ENCODE data around the gene CREB5. TPM values are rescaled to one million over a fixed set of nuclear protein-coding genes. Genes with fewer than 3 reads are reported as not detected.
"Not testable (repeated sequence)": the region's sequence is repeated elsewhere in the genome, so short reads cannot be mapped to it uniquely, and the experiment has no call there.

CREB5 gene
- total RNA-seq, 1 donor, result 17.8 TPM

GRCh38 chr7:28586736-28587135, 174.4 kb downstream of the CREB5 start:
- no peak overlapping the region for H3K4me3 ChIP-seq (ENCODE audit: low read length)
- no peaks in the 10 kb centered on the region for H3K9me3 ChIP-seq (ENCODE audit: low read depth, low read length)
- no peaks in the 10 kb centered on the region for H3K4me1 ChIP-seq (ENCODE audit: insufficient read depth, low read length)
- H3K27me3 ChIP-seq (ENCODE audit: insufficient read depth, low read length), result no peaks in the 10 kb centered on the region

GRCh38 chr7:28587211-28587610, 174.9 kb downstream of the CREB5 start:
- H3K27me3 ChIP-seq (ENCODE audit: insufficient read depth, low read length), result no peaks in the 10 kb centered on the region
- H3K4me3 ChIP-seq (ENCODE audit: low read length), result no peak overlapping the region
- no peaks in the 10 kb centered on the region for H3K9me3 ChIP-seq (ENCODE audit: low read depth, low read length)
- no peaks in the 10 kb centered on the region for H3K4me1 ChIP-seq (ENCODE audit: insufficient read depth, low read length)

GRCh38 chr7:28588602-28589001, 176.3 kb downstream of the CREB5 start:
- Histone ChIP-seq H3K4me3 (ENCODE audit: low read length) (no peak overlapping the region), H3K4me1 (ENCODE audit: insufficient read depth, low read length) (no peaks in the 10 kb centered on the region), H3K9me3 (ENCODE audit: low read depth, low read length) (no peaks in the 10 kb centered on the region), H3K27me3 (ENCODE audit: insufficient read depth, low read length) (no peaks in the 10 kb centered on the region)

GRCh38 chr7:28591041-28591674, 178.8 kb downstream of the CREB5 start:
- no peaks in the 10 kb centered on the region for H3K9me3 ChIP-seq (ENCODE audit: low read depth, low read length)
- H3K27me3 ChIP-seq (ENCODE audit: insufficient read depth, low read length), result no peaks in the 10 kb centered on the region
- H3K4me3 ChIP-seq (ENCODE audit: low read length), result no peak overlapping the region
- H3K4me1 ChIP-seq (ENCODE audit: insufficient read depth, low read length), result no peaks in the 10 kb centered on the region

- H3K9me3 ChIP-seq (ENCODE audit: low read depth, low read length), result no peaks in the 10 kb centered on the region
- H3K4me1 ChIP-seq (ENCODE audit: insufficient read depth, low read length), result no peaks in the 10 kb centered on the region
- H3K27me3 ChIP-seq (ENCODE audit: insufficient read depth, low read length), result no peaks in the 10 kb centered on the region
- H3K4me3 ChIP-seq (ENCODE audit: low read length), result no peak overlapping the region
These were observed 179.5 kb downstream of the CREB5 start for GRCh38 chr7:28591725-28592349.

GRCh38 chr7:28592861-28593260, 180.5 kb downstream of the CREB5 start:
- H3K4me3 ChIP-seq (ENCODE audit: low read length), result no peak overlapping the region
- no peaks in the 10 kb centered on the region for H3K27me3 ChIP-seq (ENCODE audit: insufficient read depth, low read length)
- H3K4me1 ChIP-seq (ENCODE audit: insufficient read depth, low read length), result no peaks in the 10 kb centered on the region
- no peaks in the 10 kb centered on the region for H3K9me3 ChIP-seq (ENCODE audit: low read depth, low read length)

- Histone ChIP-seq H3K4me3 (ENCODE audit: low read length) (no peak overlapping the region), H3K27me3 (ENCODE audit: insufficient read depth, low read length) (no peaks in the 10 kb centered on the region), H3K9me3 (ENCODE audit: low read depth, low read length) (no peaks in the 10 kb centered on the region), H3K4me1 (ENCODE audit: insufficient read depth, low read length) (no peaks in the 10 kb centered on the region)
These were observed 182.8 kb downstream of the CREB5 start for GRCh38 chr7:28595076-28595475.

- H3K4me3 ChIP-seq (ENCODE audit: low read length), result no peak overlapping the region
- no peaks in the 10 kb centered on the region for H3K27me3 ChIP-seq (ENCODE audit: insufficient read depth, low read length)
- H3K4me1 ChIP-seq (ENCODE audit: insufficient read depth, low read length), result no peaks in the 10 kb centered on the region
- H3K9me3 ChIP-seq (ENCODE audit: low read depth, low read length), result no peaks in the 10 kb centered on the region
These were observed 183.5 kb downstream of the CREB5 start for GRCh38 chr7:28595801-28596200.

GRCh38 chr7:28596245-28596935, 184.1 kb downstream of the CREB5 start:
- Histone ChIP-seq H3K4me3 (ENCODE audit: low read length) (no peak overlapping the region), H3K9me3 (ENCODE audit: low read depth, low read length) (no peaks in the 10 kb centered on the region)

GRCh38 chr7:28597284-28597683, 185.0 kb downstream of the CREB5 start:
- no peaks in the 10 kb centered on the region for H3K4me1 ChIP-seq (ENCODE audit: insufficient read depth, low read length)
- H3K27me3 ChIP-seq (ENCODE audit: insufficient read depth, low read length), result no peaks in the 10 kb centered on the region
- no peaks in the 10 kb centered on the region for H3K9me3 ChIP-seq (ENCODE audit: low read depth, low read length)
- H3K4me3 ChIP-seq (ENCODE audit: low read length), result no peak overlapping the region

More at GRCh38 chr7:28596245-28596935, 184.1 kb downstream of the CREB5 start:
- no peaks in the 10 kb centered on the region for H3K27me3 ChIP-seq (ENCODE audit: insufficient read depth, low read length)
- no peaks in the 10 kb centered on the region for H3K4me1 ChIP-seq (ENCODE audit: insufficient read depth, low read length)

- H3K27me3 ChIP-seq (ENCODE audit: insufficient read depth, low read length); H3K4me3 ChIP-seq (ENCODE audit: low read length); H3K4me1 ChIP-seq (ENCODE audit: insufficient read depth, low read length); H3K9me3 ChIP-seq (ENCODE audit: low read depth, low read length): not testable (repeated sequence)
These were observed 185.7 kb downstream of the CREB5 start for GRCh38 chr7:28598037-28598436.

GRCh38 chr7:28598586-28598985, 186.3 kb downstream of the CREB5 start:
- H3K4me1 ChIP-seq (ENCODE audit: insufficient read depth, low read length), result no peaks in the 10 kb centered on the region
- H3K4me3 ChIP-seq (ENCODE audit: low read length), result no peak overlapping the region
- H3K27me3 ChIP-seq (ENCODE audit: insufficient read depth, low read length), result no peaks in the 10 kb centered on the region
- no peaks in the 10 kb centered on the region for H3K9me3 ChIP-seq (ENCODE audit: low read depth, low read length)

GRCh38 chr7:28599411-28599810, 187.1 kb downstream of the CREB5 start:
- H3K9me3 ChIP-seq (ENCODE audit: low read depth, low read length), result no peaks in the 10 kb centered on the region
- no peaks in the 10 kb centered on the region for H3K4me1 ChIP-seq (ENCODE audit: insufficient read depth, low read length)
- H3K27me3 ChIP-seq (ENCODE audit: insufficient read depth, low read length), result no peaks in the 10 kb centered on the region
- H3K4me3 ChIP-seq (ENCODE audit: low read length), result no peak overlapping the region

- H3K27me3 ChIP-seq (ENCODE audit: insufficient read depth, low read length), result no peaks in the 10 kb centered on the region
- H3K4me3 ChIP-seq (ENCODE audit: low read length), result no peak overlapping the region
- no peaks in the 10 kb centered on the region for H3K9me3 ChIP-seq (ENCODE audit: low read depth, low read length)
- no peaks in the 10 kb centered on the region for H3K4me1 ChIP-seq (ENCODE audit: insufficient read depth, low read length)
These were observed 190.0 kb downstream of the CREB5 start for GRCh38 chr7:28602282-28602681.

GRCh38 chr7:28605427-28606085, 193.2 kb downstream of the CREB5 start:
- no peaks in the 10 kb centered on the region for H3K9me3 ChIP-seq (ENCODE audit: low read depth, low read length)
- H3K27me3 ChIP-seq (ENCODE audit: insufficient read depth, low read length), result peaks cover 3% of the 10 kb centered on the region
- H3K4me3 ChIP-seq (ENCODE audit: low read length), result no peak overlapping the region
- no peaks in the 10 kb centered on the region for H3K4me1 ChIP-seq (ENCODE audit: insufficient read depth, low read length)
